K562 (cell line): ENCODE results near the gene SPTAN1. TPM values are rescaled to one million over a fixed set of nuclear protein-coding genes. Genes with fewer than 3 reads are reported as not detected.

Source experiments
- ATAC-seq: fragments of 200-7000 bp; cut with Tn5 transposase; 3 replicates; pipeline ENCODE4 v1.9.1; 2020; ENCODE audit warnings: moderate library complexity
- BruUV-seq: library from RNA; stranded (reverse); fragments of 400-500 nt; replicated peaks from 2 replicates; lab custom pipeline; 2021; lab: Mats Ljungman, UMichigan
- CTCF ChIA-PET: fragments of 300-600 bp; formaldehyde crosslinking; extraction: SDS; loops from one replicate; lab custom pipeline; 2021; ENCODE audit warnings: low intra/inter-chr PET ratio; lab: Yijun Ruan, JAX
- POLR2A ChIA-PET: fragments of 300-600, 350-650 bp; sonication (Branson Sonifier 250); formaldehyde crosslinking; extraction: SDS; loops from one replicate; lab custom pipeline; 2021; ENCODE audit warnings: antibody characterized with exemption, inconsistent platforms; lab: Yijun Ruan, JAX
- DNase-seq, 4 experiments: peaks; one replicate each; pipeline versions ENCODE4 v3.0.0 to v3.0.0-alpha.2; 2011 to 2018; ENCODE audit warnings: low spot score in 3 of 4, mixed read lengths in 3 of 4; ENCODE audit errors: extremely low read depth in 1 of 4
- FAIRE-seq: peaks from 2 replicates; lab custom pipeline; 2011; peaks lifted over from hg19 to GRCh38; lab: Jason Lieb, UNC
- H2AFZ ChIP-seq: 2 replicates; pipeline ENCODE4 v1.6.0; 2011; ENCODE audit warnings: low read depth, low read length, control low read depth, inconsistent platforms
- H3K27ac ChIP-seq: fragments of 200-600 bp; 3 replicates; pipeline ENCODE4 v1.8.0; 2011; ENCODE audit warnings: low read depth, mild to moderate bottlenecking, control low read depth, inconsistent platforms, low read length, moderate library complexity, mixed read lengths; ENCODE audit errors: extremely low read depth
- H3K27me3 ChIP-seq, 2 experiments: fragments of 300-600 bp in 1 of 2; 2 replicates in 1 of 2; 3 replicates in 1 of 2; pipeline versions ENCODE4 v1.6.0 to v1.8.0; 2011; ENCODE audit warnings: inconsistent platforms in 2 of 2, low read length in 2 of 2, mild to moderate bottlenecking in 1 of 2, mixed read lengths in 1 of 2, moderate library complexity in 1 of 2; ENCODE audit not compliant: control insufficient read depth in 2 of 2, insufficient read depth in 2 of 2
- H3K36me3 ChIP-seq: fragments of 300-600 bp; 3 replicates; pipeline ENCODE4 v1.8.0; 2011; ENCODE audit warnings: mild to moderate bottlenecking, low read length, inconsistent platforms; ENCODE audit not compliant: control insufficient read depth, insufficient read depth
- H3K4me1 ChIP-seq, 2 experiments: fragments of 200-600 bp in 1 of 2; replicated peaks in 1 of 2; 2 replicates in 1 of 2; 3 replicates in 1 of 2; pipeline versions ENCODE4 v1.5.1 to v1.8.0; 2011; ENCODE audit warnings: inconsistent platforms in 2 of 2, low read length in 2 of 2, mild to moderate bottlenecking in 1 of 2, mixed read lengths in 1 of 2, moderate library complexity in 1 of 2; ENCODE audit not compliant: control insufficient read depth in 2 of 2, insufficient read depth in 2 of 2
- H3K4me2 ChIP-seq: 2 replicates; pipeline ENCODE4 v1.6.1; 2011; ENCODE audit warnings: low read length, control low read depth, inconsistent platforms, mixed read lengths; ENCODE audit not compliant: insufficient read depth
- H3K4me3 ChIP-seq: fragments of 200-600 bp; sonication (generic), shearing (Covaris generic); 2 replicates; pipeline ENCODE4 v1.5.1; 2016; ENCODE audit warnings: control low read depth, inconsistent platforms
- H3K79me2 ChIP-seq: fragments of 200-600 bp; 3 replicates; pipeline ENCODE4 v1.8.0; 2011; ENCODE audit warnings: low read length, inconsistent platforms; ENCODE audit not compliant: control insufficient read depth, insufficient read depth
- H3K9ac ChIP-seq, 2 experiments: 2 replicates each; pipeline versions ENCODE4 v1.6.0 to v1.6.1; 2011; ENCODE audit warnings: low read depth in 2 of 2, low read length in 2 of 2, control low read depth in 1 of 2, inconsistent platforms in 1 of 2, mild to moderate bottlenecking in 1 of 2, mixed read lengths in 1 of 2; ENCODE audit not compliant: insufficient read depth in 1 of 2
- H3K9me1 ChIP-seq: one replicate; pipeline ENCODE4 v1.6.0; 2011; ENCODE audit warnings: inconsistent platforms, mild to moderate bottlenecking, low read length, moderate library complexity; ENCODE audit not compliant: control insufficient read depth, insufficient read depth
- H3K9me3 ChIP-seq: replicated peaks from 2 replicates; pipeline ENCODE4 v1.5.1; 2011; ENCODE audit warnings: low read depth, low read length, inconsistent platforms; ENCODE audit not compliant: control insufficient read depth, insufficient read depth
- H4K20me1 ChIP-seq: replicated peaks from 2 replicates; pipeline ENCODE4 v1.6.1; 2011; ENCODE audit warnings: low read length, inconsistent platforms, mixed read lengths; ENCODE audit not compliant: control insufficient read depth, insufficient read depth
- CEBPB ChIP-seq: fragments of 450-650 bp; IDR thresholded peaks from 2 replicates; pipeline ENCODE4 v1.6.1; 2016; ENCODE audit warnings: missing genetic modification characterization, missing compliant biosample characterization
- L3MBTL2 ChIP-seq: fragments of 450-650 bp; IDR thresholded peaks from 2 replicates; pipeline ENCODE4 v1.6.1; 2016; ENCODE audit warnings: mild to moderate bottlenecking, moderate library complexity
- MYBL2 ChIP-seq, 2 experiments: fragments of 450-650 bp in 1 of 2; sonication (generic) in 1 of 2; formaldehyde crosslinking in 1 of 2; IDR thresholded peaks; 2 replicates each; pipeline versions ENCODE4 v1.6.1 to v1.8.1; 2017 to 2022; ENCODE audit warnings: borderline replicate concordance in 1 of 2, inconsistent platforms in 1 of 2, low read depth in 1 of 2, mild to moderate bottlenecking in 1 of 2, missing genetic modification reagents in 1 of 2, moderate library complexity in 1 of 2
- POLR2B ChIP-seq: fragments of 450-650 bp; IDR thresholded peaks from 2 replicates; pipeline ENCODE4 v1.6.1; 2018; ENCODE audit warnings: low read depth; ENCODE audit not compliant: partially characterized antibody
- SMAD2 ChIP-seq: fragments of 150-350 bp; IDR thresholded peaks from 2 replicates; pipeline ENCODE4 v1.6.1; 2014; ENCODE audit warnings: low read depth, mild to moderate bottlenecking, low read length
- SP2 ChIP-seq: IDR thresholded peaks from 2 replicates; pipeline ENCODE4 v1.6.1; 2011; ENCODE audit warnings: mild to moderate bottlenecking, low read depth, low read length, moderate library complexity; ENCODE audit not compliant: poor library complexity, severe bottlenecking; ENCODE audit errors: extremely low read depth
- ZKSCAN8 ChIP-seq: fragments of 200-800 bp; sonication (Bioruptor generic); IDR thresholded peaks from 2 replicates; pipeline ENCODE4 v1.6.1; 2016; ENCODE audit warnings: missing genetic modification characterization, missing compliant biosample characterization
- ZNF76 ChIP-seq: fragments of 250-450 bp; sonication (Bioruptor Pico); IDR thresholded peaks from 2 replicates; pipeline ENCODE4 v1.4.0; 2020; ENCODE audit warnings: mild to moderate bottlenecking, moderate library complexity, borderline replicate concordance
- WGBS: fragments of 100-300 bp; shearing (Covaris generic); methylation state at CpG from one replicate; pipeline ENCODE4 v1.1.6; 2016; ENCODE audit warnings: low coverage, mixed read lengths; ENCODE audit not compliant: insufficient coverage; ENCODE audit errors: missing lambda C conversion rate; 5-methylcytosine and 5-hydroxymethylcytosine counted together
- in situ Hi-C: fragments of 300-500 bp; cut with MboI; formaldehyde crosslinking; loops from 4 replicates; pipeline ENCODE4 v1.15.0; 2018; ENCODE audit warnings: inconsistent platforms, mixed read lengths
- intact Hi-C: fragments of 100-400 bp; cut with micrococcal nuclease; formaldehyde crosslinking; loops from 2 replicates; pipeline ENCODE4 v1.14.2; 2022
- polyA plus RNA-seq, 8 experiments: library from polyadenylated mRNA; depleted of rRNA in 4 of 8; stranded (reverse) in 5 of 8; unstranded in 3 of 8; fragments of >200 nt; fragmentation: Nextera tagmentation in 2 of 8; fragmentation: Illumina TruSeq in 1 of 8; extraction: Ambion mirVana in 2 of 8; extraction: Trizol in 1 of 8; gene quantifications; 2 replicates each; pipeline versions ENCODE4 v1.2.1 to v1.2.3, GENCODE V29; 2011 to 2014; ENCODE audit warnings: inconsistent platforms in 1 of 8, missing spikeins in 1 of 8
- total RNA-seq, 7 experiments: library from RNA; depleted of rRNA in 6 of 7; stranded (reverse); fragments of >200 nt in 6 of 7; fragmentation: Illumina TruSeq in 2 of 7; extraction: Trizol in 2 of 7; gene quantifications; 2 replicates each; pipeline versions ENCODE4 v1.2.1 to v1.2.3, GENCODE V29; 2011 to 2021; ENCODE audit warnings: low replicate concordance in 1 of 7
- TF ChIP-seq, protein P1 (sequence below), 3 experiments: IDR thresholded peaks in 2 of 3; conservative IDR thresholded peaks in 1 of 3; 2 replicates each; pipeline ENCODE4 v1.5.1; 2011 to 2012; ENCODE audit warnings: low read length in 3 of 3, mild to moderate bottlenecking in 3 of 3, control low read depth in 2 of 3, improper control_type of control experiment in 1 of 3, inconsistent platforms in 1 of 3, low read depth in 1 of 3, mixed read lengths in 1 of 3, moderate library complexity in 1 of 3; ENCODE audit not compliant: insufficient read depth in 2 of 3
- TF ChIP-seq, protein P2 (sequence below): fragments of 450-650 bp; IDR thresholded peaks from 2 replicates; pipeline ENCODE4 v1.6.1; 2014; ENCODE audit warnings: low read depth, mild to moderate bottlenecking, moderate library complexity, borderline replicate concordance

Gene SPTAN1
- total and polyA plus RNA-seq, 9 of the 15 experiments (the other 6 are each of a cell fraction or from before 2014, with no cell fraction given): 1.5 to 13.5 (median 6.8) TPM

DNA sequence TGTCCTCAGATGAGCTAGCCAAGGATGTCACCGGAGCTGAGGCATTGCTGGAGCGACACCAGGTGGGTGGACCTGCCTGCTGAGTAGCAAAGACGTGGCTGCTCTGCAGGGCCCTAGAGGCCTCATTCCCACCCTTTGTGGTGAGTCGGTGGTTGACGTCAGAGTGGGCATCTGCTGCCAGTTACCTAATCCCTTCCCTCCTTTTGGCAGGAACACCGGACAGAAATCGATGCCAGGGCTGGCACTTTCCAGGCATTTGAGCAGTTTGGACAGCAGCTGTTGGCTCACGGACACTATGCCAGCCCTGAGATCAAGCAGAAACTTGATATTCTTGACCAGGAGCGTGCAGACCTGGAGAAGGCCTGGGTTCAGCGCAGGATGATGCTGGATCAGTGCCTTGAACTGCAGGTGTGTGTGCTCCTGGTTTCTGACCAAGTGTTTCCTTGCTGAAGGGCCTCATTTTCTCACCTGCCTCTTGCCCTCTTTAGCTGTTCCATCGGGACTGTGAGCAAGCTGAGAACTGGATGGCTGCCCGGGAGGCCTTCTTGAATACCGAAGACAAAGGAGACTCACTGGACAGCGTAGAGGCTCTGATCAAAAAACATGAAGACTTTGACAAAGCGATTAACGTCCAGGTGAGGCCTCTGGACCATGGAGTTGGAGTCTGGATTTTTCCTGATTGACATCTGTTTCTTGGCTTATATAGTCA is 55.4 kb downstream of the SPTAN1 start:
- WGBS: 54% methylated on average over 16 of the region's 16 CpGs

DNA sequence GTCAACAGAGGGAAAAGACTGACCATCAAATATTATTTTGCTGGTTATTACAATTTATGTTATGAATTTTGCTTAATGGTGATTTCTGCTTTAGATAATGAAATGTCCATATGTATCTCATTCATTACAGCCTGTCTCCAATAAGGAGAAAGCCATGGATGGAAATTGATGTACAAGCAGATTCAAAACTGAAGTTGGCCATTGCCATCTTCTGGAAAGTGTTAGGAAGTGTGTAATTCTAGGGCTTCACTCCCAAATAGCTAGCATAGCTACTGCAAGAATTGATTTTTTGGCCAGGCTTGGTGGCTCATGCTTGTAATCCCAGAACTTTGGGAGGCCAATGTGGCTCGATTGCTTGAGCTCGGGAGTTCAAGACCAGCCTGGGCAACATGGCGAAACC is 58.5 kb downstream of the SPTAN1 start:
- H3K36me3 ChIP-seq: no peaks in the 10 kb centered on the region
- H2AFZ ChIP-seq: no peak overlapping the region
- TF ChIP-seq SMAD2 (no peak), SP2 (no peak), ZNF76 (no peak), MYBL2 (IDR thresholded peaks at IDR 0.05; ENCODE audit: low read depth) (no peak), MYBL2 (CRISPR knock-in tag; IDR thresholded peaks at IDR 0.05; ENCODE audit: borderline replicate concordance) (no peak), POLR2B (no peak), CEBPB (tag) (no peak), L3MBTL2 (no peak)
- TF ChIP-seq, protein P1, sequence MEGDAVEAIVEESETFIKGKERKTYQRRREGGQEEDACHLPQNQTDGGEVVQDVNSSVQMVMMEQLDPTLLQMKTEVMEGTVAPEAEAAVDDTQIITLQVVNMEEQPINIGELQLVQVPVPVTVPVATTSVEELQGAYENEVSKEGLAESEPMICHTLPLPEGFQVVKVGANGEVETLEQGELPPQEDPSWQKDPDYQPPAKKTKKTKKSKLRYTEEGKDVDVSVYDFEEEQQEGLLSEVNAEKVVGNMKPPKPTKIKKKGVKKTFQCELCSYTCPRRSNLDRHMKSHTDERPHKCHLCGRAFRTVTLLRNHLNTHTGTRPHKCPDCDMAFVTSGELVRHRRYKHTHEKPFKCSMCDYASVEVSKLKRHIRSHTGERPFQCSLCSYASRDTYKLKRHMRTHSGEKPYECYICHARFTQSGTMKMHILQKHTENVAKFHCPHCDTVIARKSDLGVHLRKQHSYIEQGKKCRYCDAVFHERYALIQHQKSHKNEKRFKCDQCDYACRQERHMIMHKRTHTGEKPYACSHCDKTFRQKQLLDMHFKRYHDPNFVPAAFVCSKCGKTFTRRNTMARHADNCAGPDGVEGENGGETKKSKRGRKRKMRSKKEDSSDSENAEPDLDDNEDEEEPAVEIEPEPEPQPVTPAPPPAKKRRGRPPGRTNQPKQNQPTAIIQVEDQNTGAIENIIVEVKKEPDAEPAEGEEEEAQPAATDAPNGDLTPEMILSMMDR (IDR thresholded peaks at IDR 0.05 in 2 of 3, conservative IDR thresholded peaks at IDR 0.05 in 1 of 3; ENCODE audit: insufficient read depth in 2 of 3, low read depth in 1 of 3, low read length in 3 of 3): peak; percentile 15 to 64 (median 28); a peak in 3 of 6 replicates
- TF ChIP-seq, protein P2, sequence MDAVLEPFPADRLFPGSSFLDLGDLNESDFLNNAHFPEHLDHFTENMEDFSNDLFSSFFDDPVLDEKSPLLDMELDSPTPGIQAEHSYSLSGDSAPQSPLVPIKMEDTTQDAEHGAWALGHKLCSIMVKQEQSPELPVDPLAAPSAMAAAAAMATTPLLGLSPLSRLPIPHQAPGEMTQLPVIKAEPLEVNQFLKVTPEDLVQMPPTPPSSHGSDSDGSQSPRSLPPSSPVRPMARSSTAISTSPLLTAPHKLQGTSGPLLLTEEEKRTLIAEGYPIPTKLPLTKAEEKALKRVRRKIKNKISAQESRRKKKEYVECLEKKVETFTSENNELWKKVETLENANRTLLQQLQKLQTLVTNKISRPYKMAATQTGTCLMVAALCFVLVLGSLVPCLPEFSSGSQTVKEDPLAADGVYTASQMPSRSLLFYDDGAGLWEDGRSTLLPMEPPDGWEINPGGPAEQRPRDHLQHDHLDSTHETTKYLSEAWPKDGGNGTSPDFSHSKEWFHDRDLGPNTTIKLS: no peak

More for the DNA sequence above, 55.4 kb downstream of the SPTAN1 start:
- BruUV-seq: no TSS peak
- Histone ChIP-seq H3K79me2 (no peaks in the 10 kb centered on the region), H3K4me1 (peaks cover 0 to 3% of the 10 kb centered on the region in 2 experiments; a peak in 1 of 5 replicates), H3K4me3 (no peak overlapping the region), H3K9ac (peak overlapping the region in 1 of 2 experiments; percentile 23; a peak in 1 of 4 replicates), H2AFZ (no peak overlapping the region), H3K27me3 (no peaks in the 10 kb centered on the region), H3K9me1 (no peaks in the 10 kb centered on the region), H3K27ac (no peak overlapping the region), H3K36me3 (no peaks in the 10 kb centered on the region), H3K9me3 (no peaks in the 10 kb centered on the region), H3K4me2 (no peak overlapping the region), H4K20me1 (no peaks in the 10 kb centered on the region)
- in situ Hi-C loops: no loop called here
- FAIRE-seq (peak; percentile 37), ATAC-seq (no peak), DNase-seq (no peak)
- ChIA-PET CTCF (no interaction called here), POLR2A (interaction anchor here (0.6 to 1.6 kb wide), 3 partner anchors 21 to 120 kb away, joined by 3 to 4 read pairs (median 4); no protein-coding TSS in a partner anchor)
- intact Hi-C loops: no loop called here
- no peak for TF ChIP-seq ZKSCAN8 (CRISPR knock-in tag)
- TF ChIP-seq, all 486 proteins: peak for 0

More for the DNA sequence above, 58.5 kb downstream of the SPTAN1 start:
- intact Hi-C loops: loop anchor here (2.0 to 10.0 kb wide), 3 partner anchors 106 to 196 kb away; partner anchors contain the start of gene GLE1
- Histone ChIP-seq H3K27me3 (no peaks in the 10 kb centered on the region), H3K9me3 (no peaks in the 10 kb centered on the region), H3K4me3 (no peak overlapping the region), H3K4me2 (no peak overlapping the region), H4K20me1 (no peaks in the 10 kb centered on the region), H3K9me1 (no peaks in the 10 kb centered on the region), H3K4me1 (no peaks in the 10 kb centered on the region), H3K79me2 (no peaks in the 10 kb centered on the region), H3K9ac (no peak overlapping the region), H3K27ac (no peak overlapping the region)
- FAIRE-seq: no peak
- ChIA-PET POLR2A (interaction anchor here (0.6 to 2.1 kb wide), 6 partner anchors 10 to 422 kb away, joined by 3 to 10 read pairs (median 4); no protein-coding TSS in a partner anchor), CTCF (interaction anchor here (0.9 to 2.3 kb wide), 4 partner anchors 24 to 249 kb away, joined by 4 to 10 read pairs (median 6); no protein-coding TSS in a partner anchor)
- no TSS peak for BruUV-seq
- ATAC-seq: peak; percentile 50; the same call in 1 of the 3 replicates
- no peak for DNase-seq
- WGBS: 36% methylated on average over 3 of the region's 3 CpGs
- in situ Hi-C loops: no loop called here
